NCI-H446 (cell line): Measurements from ENCODE around the gene ALDOA.
"Not testable (repeated sequence)": the region's sequence is repeated elsewhere in the genome, so short reads cannot be mapped to it uniquely, and the experiment has no call there.

Experiments used
- DNase-seq, 2 experiments: peaks; one replicate each; lab custom pipeline; 2025; lab: John Stamatoyannopoulos, UW

The ALDOA gene

DNA sequence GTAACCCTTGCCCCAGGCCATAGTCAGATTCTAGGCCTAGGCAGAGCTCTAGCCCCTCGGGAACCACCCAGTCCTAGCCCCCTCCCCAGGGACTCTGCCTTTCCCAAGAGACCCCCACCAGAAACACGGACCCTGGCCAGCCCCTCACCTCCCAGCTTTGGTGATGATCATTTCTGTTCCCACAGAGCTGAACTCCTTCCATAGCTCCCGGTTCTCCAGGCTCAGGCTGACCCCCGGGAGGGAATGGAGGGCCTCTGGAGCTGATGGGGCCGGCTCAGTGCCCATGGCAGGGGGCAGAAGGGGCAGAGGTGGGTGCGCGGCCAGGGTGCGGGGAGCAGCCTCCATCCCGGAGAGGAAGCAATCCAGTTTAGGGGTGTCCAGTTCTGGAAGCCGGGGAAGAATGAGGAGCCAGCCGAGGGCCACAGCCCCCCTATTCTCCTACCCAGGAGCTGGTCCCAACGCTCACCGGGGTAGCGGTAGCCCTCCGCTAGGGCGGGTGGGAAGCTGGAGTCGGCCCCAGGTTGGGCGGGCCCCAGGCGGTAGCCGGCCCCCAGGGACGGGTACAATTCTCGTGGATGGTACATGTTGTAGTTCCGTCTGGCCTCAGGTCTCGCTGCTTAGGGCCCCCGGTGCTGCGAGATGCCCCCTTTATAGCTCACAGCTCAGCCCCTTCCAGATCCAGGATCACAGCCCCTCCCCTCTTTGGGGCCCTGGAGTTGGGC lies 25.2 kb downstream of the ALDOA start:
- DNase-seq: no peak

DNA sequence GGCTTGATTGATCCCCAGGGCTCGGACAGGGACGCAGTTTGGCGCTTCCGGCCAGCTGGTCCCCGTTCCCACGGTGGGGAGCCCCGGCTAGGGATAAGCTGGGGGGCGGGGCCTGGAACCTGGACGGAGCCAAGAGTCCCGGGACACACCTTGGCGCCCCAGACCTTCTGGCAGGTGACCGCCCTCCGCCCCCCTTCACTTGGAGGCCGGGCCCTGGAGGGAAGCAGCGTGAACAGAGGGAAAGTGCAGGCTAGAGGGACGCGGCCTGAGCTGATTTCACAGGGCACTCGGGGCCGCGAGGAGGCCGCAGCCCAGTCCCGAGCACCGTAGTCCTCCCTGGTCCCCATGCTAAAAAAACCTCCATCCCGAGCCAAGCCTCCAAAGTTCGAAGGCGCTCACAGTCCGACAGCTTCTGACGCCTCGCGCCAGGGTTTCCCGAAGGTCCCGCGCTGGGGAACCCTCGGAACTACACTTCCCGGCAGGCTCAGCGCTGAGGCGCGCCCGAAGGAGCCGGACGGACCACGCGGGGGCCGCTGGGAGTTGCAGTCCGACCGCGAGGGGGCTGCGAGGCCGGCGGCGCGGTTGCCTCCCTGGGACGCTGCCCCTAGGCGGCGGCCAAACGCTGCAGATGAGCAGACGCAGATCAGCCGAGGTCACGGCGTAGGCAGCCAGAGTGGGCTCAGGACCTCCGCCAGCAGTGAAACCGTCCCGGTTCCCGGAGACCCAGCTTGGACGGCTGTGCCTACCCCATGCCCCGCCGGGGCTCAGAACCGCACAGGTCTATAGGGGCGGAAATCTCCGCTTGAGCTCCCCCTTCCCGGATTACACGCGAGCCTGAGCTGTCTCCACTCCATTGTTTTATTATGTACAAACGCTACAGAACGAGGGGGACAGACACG lies 26.2 kb downstream of the ALDOA start, which contains the start of gene TBX6:
TBX6 (minus strand) TSS at position 451 of the 899 bp plus-strand sequence. CDS start 731 bp downstream, outside the sequence.
- DNase-seq: peak; percentile 79 to 95

DNA sequence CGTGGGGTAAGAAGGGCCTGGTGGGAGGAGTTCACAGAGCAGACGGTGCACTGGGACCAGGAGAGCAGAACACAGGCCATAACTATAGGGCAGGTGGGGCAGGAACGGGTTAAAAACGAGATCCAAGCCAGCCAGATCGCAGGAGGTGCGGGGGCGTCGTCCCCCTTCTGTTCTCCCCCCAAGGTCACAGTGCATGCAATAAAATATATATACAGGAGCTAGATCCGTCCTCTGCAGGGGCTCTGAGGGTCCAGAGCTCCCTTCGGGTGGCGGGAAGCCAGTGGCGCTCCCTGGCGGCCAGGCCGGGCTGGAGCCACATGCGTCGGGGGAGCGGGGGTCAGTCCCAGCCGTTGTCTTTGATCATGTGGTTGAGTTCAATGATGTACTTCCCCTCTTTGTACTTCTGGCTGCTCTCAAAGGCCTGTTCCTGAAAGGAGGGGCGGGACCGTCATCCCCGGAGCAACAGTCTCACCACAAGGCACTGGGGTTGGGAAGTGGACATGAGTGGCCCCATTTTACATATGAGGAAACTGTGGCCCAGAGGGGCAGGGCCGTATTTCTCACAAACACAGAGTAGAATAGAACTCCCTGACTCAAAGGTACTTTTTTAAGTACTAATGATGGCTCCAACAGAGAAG lies 26.9 kb downstream of the ALDOA start:
- peak in 1 of 2 experiments; percentile 45 for DNase-seq

DNA sequence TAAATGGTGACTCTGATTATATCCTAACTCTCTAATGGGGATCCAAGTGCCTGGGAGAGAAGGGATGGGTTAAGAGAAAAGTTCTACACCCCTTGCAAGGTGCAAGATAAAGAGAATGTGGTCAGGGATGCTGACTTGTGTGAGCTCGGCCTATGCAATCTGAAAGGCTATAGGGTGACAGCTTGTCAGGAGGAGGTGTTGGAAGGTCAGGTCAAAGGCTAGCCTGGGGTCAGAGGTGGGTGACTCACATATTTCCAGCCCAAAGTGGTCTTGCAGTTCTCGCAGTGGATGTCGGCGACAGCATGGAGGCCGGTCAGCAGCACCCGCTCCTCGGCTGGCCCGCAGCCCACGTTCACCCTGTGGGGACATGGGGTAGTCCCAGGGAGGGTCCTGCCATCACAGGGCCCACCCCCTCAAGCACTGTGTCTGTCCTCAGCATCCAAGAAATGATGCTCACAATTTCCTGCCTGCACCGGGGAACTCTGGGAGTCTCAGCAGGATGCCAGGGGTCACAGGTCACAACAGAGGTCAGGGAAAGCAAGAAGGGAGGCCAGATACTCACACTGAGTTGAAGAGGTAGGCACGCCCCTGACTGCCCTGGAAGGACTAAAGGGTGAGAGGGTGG lies 29.1 kb downstream of the ALDOA start:
- DNase-seq: no peak

DNA sequence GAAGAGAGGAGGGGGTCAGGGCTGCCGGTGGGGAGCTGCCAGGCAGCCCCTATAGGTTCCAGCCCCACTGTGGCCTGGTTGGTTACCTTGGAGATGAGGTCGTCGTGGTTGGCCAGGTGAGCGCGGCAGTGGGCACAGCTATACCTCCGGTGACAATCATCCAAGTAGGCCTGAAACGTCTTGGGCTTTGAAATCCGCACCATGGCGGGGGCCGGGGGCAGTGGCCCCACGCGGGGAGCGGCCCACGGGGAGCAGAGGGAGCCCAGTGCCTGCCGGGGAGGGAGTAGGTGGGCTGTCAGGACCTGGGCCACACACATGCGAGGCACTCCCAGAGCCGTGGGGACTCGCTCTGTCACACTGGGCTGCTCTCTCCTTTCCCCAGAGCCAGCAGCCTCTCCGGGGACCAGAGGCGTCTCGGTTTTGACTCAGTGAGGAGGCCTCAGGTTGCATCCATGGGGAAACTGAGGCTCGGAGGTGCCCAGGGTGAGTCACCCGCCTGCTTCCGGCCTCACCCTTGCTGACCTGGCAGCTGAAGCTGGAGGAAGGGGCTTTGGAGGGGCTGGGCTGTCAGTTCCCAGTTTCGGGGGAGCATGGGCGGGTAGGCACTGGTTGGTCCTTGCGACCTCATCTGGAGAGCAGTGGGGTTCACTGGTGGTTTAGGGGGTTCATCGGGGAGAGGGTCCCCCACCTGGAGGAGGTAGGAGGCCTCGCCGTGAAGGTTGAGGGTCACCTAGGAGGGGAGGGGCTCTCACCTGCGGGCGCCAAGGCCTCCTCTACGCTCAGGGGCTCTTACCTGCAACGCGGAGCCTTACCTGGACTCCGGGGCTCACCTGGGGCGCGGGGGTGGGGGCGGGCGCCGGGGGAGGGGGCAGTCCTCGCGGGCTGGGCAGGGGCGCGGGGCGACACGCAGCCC lies 29.9 kb downstream of the ALDOA start:
- no peak for DNase-seq

DNA sequence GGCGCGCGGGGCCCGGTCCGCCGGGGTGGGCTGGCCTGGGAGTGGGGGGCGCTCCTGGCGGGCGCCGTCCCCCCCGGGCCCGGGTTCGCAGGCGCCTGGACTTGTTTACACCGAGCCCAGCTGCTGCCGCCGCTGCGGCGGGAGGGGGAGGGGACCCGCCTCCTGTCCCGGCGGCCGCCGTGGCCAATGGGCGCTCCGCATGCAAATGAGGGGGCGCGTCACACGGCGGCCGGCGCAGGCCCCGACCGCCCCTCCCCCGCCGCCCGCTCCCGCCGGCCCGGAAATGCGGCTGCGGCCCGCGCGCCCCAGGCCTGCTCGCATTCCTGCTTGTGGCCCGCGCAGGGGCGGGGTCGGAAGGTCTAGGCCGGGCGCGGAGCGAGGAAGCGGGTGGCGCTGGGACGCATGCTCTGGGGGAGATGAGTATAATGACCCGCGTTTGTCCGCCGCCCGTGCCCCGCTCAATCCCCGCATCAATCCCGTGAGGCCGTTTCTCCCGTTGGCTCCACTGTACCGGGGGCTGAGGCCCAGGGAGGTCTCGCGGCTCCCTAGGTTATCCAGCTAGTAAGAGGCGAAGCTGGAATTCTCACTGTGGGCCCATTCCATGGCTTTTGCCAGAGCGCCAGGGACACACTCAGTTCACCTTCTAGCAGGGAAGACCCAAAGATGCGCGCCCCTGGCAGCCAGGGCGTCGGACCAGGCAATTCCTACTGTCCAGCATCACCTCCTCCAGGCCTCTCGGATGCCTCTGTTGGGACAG lies 30.7 kb downstream of the ALDOA start, which contains the start of gene YPEL3:
YPEL3 (minus strand) TSS at position 109 of the 757 bp plus-strand sequence. CDS start 731 bp downstream, outside the sequence.
- peak; percentile 21 to 90 for DNase-seq

DNA sequence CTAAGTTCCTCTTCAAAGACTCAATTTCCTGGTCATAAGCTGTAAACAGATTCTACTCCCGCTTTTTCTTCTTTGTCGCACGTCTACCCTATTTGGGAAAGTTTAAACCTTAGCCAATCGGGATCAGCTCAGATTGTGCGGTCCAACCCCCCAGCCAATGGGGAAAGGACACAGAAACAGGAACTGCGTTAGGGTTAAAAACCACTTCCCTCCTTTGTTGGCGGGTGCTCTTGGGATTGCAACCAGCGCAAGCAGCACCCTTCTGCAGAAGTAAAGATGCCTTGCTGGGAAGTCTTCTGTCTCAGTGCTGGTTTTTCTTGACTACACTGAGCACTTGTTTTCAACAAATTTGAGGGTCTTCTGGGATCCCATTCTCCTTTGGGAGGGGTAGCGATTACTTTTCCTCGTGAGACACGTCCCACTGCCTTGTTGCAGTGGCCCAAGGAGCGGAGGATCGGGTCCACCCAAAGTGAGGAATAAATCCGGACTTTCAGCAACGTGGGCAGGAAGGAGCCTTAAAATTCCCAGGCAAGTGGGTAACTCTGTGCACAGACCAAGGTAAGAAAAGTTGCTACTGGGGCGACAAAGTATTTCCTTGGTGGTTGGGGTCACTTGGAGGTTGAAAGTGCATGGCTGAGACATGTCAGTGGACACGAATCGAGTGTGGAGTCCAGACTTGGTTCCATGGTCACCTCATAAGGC lies 31.5 kb downstream of the ALDOA start:
- DNase-seq: no peak

DNA sequence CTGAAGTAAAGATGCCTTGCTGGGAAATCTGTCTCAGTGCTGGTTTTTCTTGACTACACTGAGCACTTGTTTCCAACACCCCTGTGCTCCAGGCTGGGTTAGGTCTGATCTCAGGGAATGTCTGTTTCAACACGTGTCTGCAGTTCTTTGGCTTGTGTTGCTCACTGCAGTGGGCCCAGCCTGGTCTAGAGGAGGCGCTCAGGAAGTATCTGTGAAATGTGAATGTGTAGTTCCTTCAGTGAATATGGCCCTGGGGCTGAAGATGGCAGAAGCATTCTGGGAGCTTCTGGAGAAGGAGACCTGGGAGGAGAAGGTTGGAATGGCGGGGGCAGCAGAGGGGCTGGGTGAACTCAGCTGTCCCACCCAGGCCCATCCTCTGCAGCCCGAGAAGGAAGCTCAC lies 38.5 kb downstream of the ALDOA start:
- DNase-seq: no peak

DNA sequence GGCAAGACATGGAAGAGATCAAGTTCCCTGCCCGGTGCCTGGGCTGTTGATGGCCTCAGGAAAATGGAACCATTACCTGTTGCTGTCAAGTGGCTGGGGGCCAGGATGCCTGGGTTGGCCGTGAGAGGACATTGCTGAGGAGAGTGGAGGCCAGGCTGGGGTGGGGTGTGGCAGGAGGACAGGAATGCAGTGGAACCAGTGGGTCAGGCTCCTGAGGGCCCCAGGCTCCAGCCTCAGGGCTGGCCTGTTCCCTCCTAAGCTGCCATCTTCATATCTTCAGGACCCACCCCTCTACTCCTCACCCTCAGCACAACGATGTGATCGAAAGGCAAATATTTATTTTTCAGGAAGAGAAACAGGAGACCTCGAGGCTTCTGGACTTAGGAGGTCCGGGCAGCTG lies 38.9 kb downstream of the ALDOA start:
- no peak for DNase-seq

DNA sequence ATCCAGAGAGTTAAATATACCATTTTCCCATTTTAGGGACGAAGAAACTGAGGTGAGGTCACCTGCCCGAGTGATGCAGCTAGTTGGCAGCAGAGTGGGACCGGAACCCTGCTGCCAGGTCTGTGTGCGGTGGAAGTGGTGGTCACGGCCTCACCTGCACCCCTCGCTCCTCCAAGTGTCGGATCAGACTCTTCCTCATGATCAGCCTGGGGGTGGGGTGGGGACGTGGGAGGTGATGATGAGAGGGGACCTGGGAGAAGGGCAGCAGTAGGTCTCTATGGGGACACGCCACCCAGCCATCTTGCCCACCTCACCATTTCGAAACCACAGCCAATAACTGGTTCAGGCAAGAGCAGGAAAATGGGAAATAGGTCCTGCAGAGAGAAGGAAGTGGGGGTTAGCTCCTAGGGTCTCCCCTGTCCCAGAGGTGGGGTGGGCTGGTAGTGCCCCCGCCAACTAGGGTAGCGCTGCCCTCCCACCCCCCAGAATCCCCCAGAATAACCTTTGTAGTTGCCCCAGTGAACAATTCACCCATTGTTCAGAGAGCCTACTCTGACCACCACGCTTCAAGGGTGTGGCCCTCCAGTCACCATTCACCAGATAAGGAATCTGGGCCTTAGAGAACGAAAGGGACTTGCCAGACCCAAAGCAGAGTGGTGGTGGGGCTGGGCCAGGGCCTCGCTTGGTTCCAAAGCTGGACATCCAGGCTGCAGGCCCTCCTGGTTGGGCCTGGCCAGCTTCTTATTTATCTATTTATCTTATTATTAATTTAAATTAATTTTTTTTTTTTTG lies 42.7 kb downstream of the ALDOA start:
- no peak for DNase-seq

DNA sequence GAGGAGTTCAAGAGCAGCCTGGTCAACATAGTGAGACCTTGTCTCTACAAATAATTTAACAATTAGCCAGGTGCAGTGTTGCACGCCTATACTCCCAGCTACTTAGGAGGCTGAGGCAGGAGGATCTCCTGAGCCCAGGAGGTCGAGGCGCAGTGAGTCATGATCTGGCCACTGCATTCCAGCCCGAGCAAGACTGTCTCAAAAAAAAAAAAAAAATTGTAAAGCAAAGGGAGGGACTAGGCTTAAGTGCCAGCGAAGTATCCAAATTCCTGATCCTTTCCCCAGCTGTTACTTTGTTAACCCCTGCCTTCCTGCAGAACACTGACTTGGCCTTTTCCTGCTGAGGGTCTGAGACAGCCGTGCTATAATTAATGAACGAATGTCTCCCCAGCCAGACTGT lies 45.1 kb downstream of the ALDOA start:
- no peak for DNase-seq

DNA sequence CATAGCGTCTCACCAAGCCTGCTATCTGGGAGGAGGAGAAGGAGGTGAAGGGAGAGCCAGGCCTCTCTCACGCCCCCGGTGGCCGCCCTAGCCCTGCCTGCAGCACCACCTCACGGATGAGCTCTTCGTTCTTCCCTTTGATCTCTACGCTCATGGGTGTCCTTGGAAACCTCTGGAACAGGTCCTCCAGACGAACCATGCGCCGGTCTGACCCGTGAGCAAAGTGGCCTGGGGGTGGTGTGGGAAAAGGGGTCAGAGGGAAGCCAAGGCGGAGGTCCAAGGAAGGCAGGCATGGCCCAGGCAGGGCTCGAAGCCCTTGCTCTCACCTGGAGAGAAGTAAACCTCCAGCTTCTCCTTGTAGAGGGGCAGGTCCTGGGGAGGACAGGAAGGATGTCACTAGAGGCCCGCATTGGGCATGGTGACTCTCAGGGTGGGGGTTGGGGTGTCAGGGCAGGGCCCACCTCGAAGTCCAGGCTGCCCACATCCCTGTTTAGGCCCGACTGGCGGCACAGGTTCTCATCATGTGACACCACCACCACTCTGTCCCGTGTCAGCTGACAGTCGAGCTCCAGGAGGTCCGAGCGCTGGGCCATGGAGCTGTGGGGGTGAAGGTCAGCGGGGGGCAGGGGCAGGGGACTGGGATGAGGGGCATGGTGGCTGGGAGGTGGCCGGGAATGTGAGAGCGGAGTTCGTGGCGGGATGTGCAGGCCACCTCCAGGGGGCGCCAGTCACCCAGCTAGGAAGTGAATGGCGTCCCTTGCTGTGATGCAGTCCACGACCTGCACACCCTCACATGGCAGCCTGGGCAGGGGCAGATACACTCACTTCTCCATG lies 46.9 kb downstream of the ALDOA start:
- DNase-seq: peak in 1 of 2 experiments; percentile 46

DNA sequence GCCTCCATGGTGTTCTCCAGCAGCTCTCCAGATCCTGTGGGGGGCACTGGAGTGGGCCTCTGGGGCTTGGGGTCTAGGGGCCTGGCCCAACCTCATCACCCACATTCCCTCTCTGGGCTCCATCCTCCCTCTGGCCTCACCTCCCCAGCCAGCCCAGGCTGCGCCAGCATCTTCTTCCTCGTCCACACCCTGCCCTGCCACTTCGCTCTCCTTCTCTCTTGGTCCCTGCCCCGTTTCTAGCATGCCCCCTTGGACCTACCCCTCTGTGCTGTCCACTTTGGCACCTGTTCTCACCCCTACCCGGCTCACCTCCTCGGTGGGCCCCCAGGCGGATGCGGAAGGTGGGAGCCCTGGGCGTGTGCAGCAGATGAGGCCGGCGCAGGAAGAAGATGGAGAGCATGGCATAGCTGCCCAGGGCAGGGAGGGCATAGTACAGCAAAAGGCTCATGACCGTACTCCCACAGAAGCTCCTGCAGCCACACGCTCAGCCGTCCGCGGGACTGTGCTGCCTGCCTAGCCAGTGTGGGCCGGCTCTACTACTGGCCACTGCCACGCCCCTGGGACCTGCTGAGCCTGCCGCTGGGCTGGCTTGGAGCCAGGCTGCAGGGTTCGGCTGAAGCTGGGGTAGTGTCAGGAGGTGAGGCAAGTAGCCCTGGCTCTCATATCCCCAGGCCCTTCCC lies 47.6 kb downstream of the ALDOA start, which contains the start of gene GDPD3:
GDPD3 (minus strand) TSS at position 507 of the 680 bp plus-strand sequence; CDS start at position 448, 59 bp downstream.
- DNase-seq: no peak

DNA sequence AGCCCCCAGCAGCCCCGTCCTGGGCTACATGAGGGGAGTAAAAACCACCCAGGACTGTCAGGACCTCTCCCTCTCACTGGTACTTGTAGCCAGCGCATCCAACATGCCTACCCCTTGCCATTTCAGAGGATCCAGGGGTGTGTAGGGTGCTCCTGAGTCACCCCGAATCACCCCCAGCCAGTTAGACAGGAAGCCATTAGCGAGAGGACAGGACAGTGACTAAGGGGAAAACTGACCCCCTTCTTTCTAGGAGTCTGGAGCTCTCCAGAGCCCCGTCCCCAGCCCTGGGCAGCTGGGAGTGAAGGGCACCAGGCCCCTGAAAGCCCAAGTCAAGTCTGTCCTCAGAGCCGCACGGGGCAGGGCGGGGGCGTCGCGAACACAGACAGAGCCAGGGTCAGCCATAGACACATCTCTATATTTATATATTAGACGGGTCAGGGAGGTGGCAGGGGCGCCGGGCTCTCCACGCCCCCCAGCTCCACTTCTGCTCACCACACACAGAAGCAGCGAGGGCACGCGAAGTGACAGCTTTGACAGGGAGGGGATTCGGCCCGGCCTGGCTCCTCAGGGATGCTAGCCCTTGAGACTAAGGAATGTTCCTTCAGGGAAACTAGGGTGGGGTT lies 48.3 kb downstream of the ALDOA start:
- no peak for DNase-seq

DNA sequence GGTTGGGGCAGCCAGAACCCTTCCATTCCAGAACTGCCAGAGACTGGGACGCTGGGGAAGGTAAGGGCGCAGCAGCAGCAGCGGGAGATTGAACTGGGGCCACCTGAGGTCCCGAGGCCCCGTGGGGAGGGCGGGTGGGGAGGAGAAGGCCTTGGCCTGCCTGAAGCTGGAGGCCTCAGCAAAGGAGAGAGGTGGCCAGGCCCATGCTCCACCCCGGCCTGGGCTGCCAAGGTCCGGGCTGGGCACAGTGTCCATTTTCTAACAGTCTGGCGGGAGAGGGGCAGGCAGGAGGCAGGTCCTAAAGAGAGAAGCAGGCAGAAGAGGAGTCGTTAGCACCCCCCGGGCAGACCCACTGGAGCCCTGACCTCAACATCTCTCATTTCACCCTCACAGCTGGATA lies 48.9 kb downstream of the ALDOA start:
- no peak for DNase-seq

DNA sequence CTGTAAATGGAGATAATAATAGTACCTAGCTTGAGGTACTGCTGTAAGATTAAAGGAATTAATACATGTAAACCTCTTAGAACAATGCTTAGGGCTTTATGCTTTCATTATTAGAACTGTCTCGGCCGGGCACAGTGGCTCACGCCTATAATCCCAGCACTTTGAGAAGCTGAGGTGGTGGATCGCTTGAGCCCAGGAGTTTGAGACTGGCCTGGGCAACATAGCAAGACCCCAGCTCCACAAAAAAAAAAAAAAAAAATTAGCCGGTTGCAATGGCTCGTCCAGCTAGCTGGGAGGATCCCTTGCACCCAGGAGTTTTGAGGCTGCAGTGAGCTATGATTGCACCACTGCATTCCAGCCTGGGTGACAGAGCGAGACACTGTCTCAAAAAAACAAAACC lies 49.3 kb downstream of the ALDOA start:
- DNase-seq: not testable (repeated sequence)

DNA sequence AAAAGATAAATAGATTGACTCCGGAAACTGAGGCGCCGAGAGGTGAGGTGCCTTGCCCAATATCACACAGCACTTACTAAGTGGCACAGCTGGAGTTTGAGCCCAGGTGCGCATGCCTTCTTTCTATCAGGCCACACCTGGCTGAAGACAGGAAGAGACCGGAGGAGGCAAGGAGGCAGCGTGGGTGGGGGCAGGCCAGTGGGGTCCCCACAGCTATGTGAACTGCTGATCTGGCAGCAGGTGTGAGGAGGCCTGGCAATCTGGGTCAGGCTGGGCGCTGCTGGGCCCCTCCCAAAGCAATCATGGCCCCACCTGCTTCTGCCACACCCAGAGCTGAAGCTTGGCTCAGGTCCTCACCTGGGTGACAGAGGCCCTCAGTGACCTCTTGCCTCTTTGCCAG lies 49.7 kb downstream of the ALDOA start:
- DNase-seq: no peak
